Right renal pelvis (tissue), 4 donors: Measurements from ENCODE around the gene AMFR. TPM values are rescaled to one million over a fixed set of nuclear protein-coding genes. Genes with fewer than 3 reads are reported as not detected.

Experiments
- DNase-seq, 4 donors: peaks; one replicate each; pipeline ENCODE4 v3.0.0-alpha.2; 2013; ENCODE audit warnings: low read depth in 4 of 4, low spot score in 3 of 4, missing footprints in 1 of 4
- polyA plus RNA-seq, 4 donors: library from polyadenylated mRNA; unstranded; fragments of 120-200 nt; gene quantifications; one replicate each; pipeline ENCODE4 v1.2.1, GENCODE V29; 2013; ENCODE audit not compliant: insufficient read length in 4 of 4

Gene AMFR
- polyA plus RNA-seq, 4 donors: 118 to 141 (median 128) TPM

- peak; percentile 73 to 81 (median 75) for DNase-seq
Observed at GRCh38 chr16:56317998-56318826, 107.1 kb downstream of the AMFR start.

- DNase-seq: no peak
Observed at GRCh38 chr16:56316545-56316944, 108.8 kb downstream of the AMFR start.

- DNase-seq: no peak
Observed at GRCh38 chr16:56315955-56316354, 109.4 kb downstream of the AMFR start.

GRCh38 chr16:56314244-56314850, 111.0 kb downstream of the AMFR start:
- DNase-seq: no peak

GRCh38 chr16:56312556-56312955, 112.8 kb downstream of the AMFR start:
- DNase-seq: no peak

GRCh38 chr16:56312028-56312300, 113.4 kb downstream of the AMFR start:
- DNase-seq: no peak

Other genes with a start within 250 kb of the AMFR start
- 1 to 10 TPM; 4.7 to 7.1 (median 6.4) TPM for gene GNAO1, start 234.1 kb downstream of the AMFR start, polyA plus RNA-seq
- 100 to 1,000 TPM; 116 to 146 (median 143) TPM for gene NUDT21, start 25.8 kb upstream of the AMFR start, polyA plus RNA-seq
- 10 to 100 TPM; 36.8 to 42.5 (median 37.7) TPM for gene OGFOD1, start 26.0 kb upstream of the AMFR start, polyA plus RNA-seq
- 100 to 1,000 TPM in 2 of 4 donors, 10 to 100 TPM in 2; 82.2 to 115 (median 104) TPM for gene BBS2, start 94.5 kb upstream of the AMFR start, polyA plus RNA-seq
- not detected for gene MT4, start 139.5 kb upstream of the AMFR start, polyA plus RNA-seq
- 1 to 10 TPM in 1 of 4 donors, under 1 TPM in 3; 0.43 to 1.3 (median 0.89) TPM for gene MT3, start 164.0 kb upstream of the AMFR start, polyA plus RNA-seq
- 10 to 100 TPM; 22.4 to 38.0 (median 22.8) TPM for gene MT2A, start 183.0 kb upstream of the AMFR start, polyA plus RNA-seq
- gene MT1E, start 200.2 kb upstream of the AMFR start, polyA plus RNA-seq: 10 to 100 TPM; 21.8 to 53.3 (median 30.6) TPM
- under 1 TPM in 2 of 4 donors, not detected in 2; 0.17 to 0.25 TPM for gene MT1M, start 207.1 kb upstream of the AMFR start, polyA plus RNA-seq
- gene MT1A, start 213.1 kb upstream of the AMFR start, polyA plus RNA-seq: under 1 TPM in 1 of 4 donors, not detected in 3; 0.38 TPM
- gene MT1B, start 226.3 kb upstream of the AMFR start, polyA plus RNA-seq: 1 to 10 TPM in 1 of 4 donors, not detected in 3; 2.0 TPM
- 10 to 100 TPM; 40.3 to 98.2 (median 60.7) TPM for gene MT1F, start 232.4 kb upstream of the AMFR start, polyA plus RNA-seq
- gene MT1G, start 242.5 kb upstream of the AMFR start, polyA plus RNA-seq: 100 to 1,000 TPM in 1 of 4 donors, 10 to 100 TPM in 3; 16.8 to 231 (median 62.7) TPM
- gene MT1H, start 244.3 kb upstream of the AMFR start, polyA plus RNA-seq: 10 to 100 TPM in 3 of 4 donors, 1 to 10 TPM in 1; 2.5 to 76.0 (median 16.9) TPM